CD4-positive, alpha-beta T cell treated with Interleukin-2 at 100 ng/mL for 4 hours (primary cell): ENCODE measurements around the gene VPS13D.
"Not testable (repeated sequence)": the region's sequence is repeated elsewhere in the genome, so short reads cannot be mapped to it uniquely, and the experiment has no call there.

Experiments used
- DNase-seq: peaks from one replicate; pipeline ENCODE4 v3.0.0-alpha.2; 2020; ENCODE audit warnings: low spot score

The VPS13D gene

DNA sequence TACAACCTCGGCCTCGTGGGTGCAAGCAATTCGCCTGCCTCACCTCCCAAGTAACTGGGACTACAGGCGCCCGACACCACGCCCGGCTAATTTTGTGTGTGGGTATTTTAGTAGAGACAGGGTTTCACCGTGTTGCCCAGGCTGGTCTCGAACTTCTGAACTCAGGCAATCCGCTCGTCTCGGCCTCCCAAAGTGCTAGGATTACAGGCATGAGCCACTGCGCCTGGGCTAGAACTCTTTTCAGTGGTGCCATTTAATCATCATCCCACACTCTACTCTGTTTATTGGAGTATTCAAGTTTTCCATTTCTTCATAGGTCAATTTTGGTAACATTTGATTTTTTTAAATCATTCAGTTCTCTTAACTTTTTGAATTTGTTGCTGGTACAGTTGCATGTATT is 286.9 kb downstream of the VPS13D start:
- no peak for DNase-seq

- DNase-seq, result no peak
These were observed 289.3 kb downstream of the VPS13D start for GRCh38 chr1:12518931-12519692.

GRCh38 chr1:12519693-12520364 is 290.0 kb downstream of the VPS13D start:
- no peak for DNase-seq

GRCh38 chr1:12521096-12521495 is 291.3 kb downstream of the VPS13D start:
- DNase-seq, result no peak

- DNase-seq, result not testable (repeated sequence)
These were observed 292.9 kb downstream of the VPS13D start for GRCh38 chr1:12522780-12523179.

GRCh38 chr1:12524266-12524665 is 294.4 kb downstream of the VPS13D start:
- DNase-seq, result no peak

- DNase-seq, result no peak
These were observed 295.7 kb downstream of the VPS13D start for GRCh38 chr1:12525311-12526181.

DNA sequence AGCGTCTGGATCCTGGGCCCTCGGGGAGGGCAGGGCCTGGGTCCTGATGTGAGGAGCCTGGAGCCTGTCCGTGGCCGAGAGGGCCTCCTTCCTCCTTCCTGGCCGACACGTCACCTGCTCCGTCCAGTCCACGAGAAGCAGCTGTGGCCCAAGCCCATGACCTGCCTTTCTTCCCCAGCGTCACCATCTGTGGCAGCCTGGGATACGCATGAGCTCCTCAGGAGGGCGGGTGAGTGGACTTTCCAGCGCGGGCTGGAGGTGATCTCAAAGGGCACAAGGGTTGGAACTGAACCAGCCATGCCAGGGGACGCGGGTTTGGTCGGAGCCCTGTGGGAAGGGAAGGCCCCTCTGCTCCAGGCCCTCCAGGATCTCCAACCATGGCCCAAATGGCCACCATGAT is 297.7 kb downstream of the VPS13D start:
- no peak for DNase-seq

GRCh38 chr1:12528021-12528852 is 298.4 kb downstream of the VPS13D start:
- DNase-seq, result no peak

GRCh38 chr1:12529640-12530174 is 299.9 kb downstream of the VPS13D start:
- DNase-seq, result no peak

DNA sequence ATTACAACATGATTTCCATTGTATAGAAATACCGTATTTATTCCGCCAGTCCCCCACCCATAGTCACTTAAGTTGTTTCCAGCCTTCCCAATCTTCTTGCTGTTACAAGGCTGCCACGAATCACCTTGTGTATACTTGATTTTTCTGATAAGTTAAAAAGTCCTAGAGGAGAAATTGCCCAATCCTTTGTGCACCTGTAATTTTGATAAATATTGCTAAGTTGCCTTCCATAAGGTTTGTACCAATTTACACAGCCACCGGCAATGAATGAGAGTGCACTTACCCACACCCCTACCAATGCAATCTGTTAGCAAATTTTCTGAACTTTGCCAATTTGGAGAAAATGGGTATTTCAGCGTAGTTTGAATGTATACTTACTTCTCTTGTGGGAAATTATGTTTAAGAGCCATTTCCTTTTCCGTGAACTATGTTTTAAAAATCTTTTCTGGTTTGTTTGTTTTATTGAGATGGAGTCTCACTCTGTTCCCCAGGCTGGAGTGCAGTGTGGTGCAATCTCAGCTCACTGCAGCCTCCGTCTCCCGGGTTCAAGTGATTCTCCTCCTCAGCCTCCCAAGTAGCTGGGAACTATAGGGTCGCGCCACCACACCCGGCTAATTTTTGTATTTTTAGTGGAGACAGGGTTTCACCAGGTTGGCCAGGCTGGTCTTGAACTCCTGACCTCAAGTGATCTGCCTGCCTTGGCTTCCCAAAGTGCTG is 300.8 kb downstream of the VPS13D start:
- DNase-seq, result no peak

- DNase-seq, result no peak
These were observed 301.3 kb downstream of the VPS13D start for GRCh38 chr1:12531179-12531499.

DNA sequence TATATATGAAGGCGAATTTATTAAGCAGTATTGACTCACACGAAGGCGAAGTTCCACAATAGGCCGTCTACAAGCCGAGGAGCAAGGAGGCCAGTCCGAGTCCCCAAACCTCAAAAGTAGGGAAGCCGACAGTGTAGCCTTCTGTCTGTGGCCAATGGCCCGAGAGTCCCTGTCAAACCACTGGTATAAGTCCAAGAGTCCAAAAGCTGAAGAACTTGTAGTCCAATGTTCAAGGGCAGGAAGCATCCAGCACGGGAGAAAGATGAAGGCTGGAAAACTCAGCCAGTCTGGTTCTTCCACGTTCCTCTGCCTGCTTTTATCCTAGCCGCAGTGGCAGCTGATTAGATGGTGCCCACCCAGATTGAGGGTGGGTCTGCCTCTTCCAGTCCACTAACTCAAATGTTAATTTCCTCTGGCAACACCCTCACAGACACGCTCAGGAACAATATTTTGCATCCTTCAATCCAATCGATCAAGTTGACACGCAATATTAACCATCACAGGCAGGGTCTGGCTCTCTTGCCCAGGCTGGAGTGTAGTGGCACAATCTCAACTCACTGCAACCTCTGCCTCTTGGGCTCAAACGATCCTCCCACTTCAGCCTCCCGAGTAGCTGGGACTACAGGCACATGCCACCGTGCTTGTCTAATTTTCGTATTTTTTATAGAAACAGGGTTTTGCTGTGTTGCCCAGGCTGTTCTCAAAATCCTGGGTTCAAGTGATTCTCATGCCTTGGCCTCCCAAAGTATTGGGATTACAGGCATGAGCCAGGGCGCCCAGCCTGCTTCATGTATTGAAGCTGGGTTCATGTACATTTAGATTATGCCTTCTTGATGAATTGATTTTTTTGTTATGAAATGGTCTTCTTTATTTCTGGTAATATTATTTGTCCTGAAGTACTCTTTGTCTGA is 302.8 kb downstream of the VPS13D start:
- DNase-seq, result no peak

- no peak for DNase-seq
These were observed 306.3 kb downstream of the VPS13D start for GRCh38 chr1:12536023-12536639.

- no peak for DNase-seq
These were observed 307.5 kb downstream of the VPS13D start for GRCh38 chr1:12537294-12537693.

DNA sequence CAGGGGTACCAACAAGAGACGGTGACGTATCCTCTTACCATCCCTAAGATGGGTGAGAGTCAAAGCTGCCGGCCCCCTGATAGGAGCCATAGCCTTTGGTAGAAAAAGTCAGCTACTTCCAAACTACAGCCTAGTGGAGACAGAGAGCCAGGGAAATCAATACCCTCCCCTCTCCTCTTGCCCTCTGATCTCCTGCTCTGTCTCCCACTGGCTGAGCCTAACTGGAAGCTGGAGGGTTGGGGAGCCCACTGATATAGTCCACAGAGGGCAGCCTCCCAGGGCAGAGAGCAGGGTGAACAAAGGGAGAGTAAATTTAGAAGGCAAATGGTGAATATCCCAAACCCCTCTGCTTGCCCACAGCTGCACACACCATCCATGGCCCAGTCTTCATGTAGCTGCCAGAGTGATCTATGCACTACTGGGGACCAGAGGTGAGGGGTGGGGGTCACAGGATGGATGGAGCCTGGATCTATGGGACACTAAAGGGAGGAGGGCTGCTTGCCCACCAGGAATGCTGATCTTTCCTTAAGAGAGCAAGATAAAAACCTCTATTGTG is 308.2 kb downstream of the VPS13D start:
- no peak for DNase-seq

DNA sequence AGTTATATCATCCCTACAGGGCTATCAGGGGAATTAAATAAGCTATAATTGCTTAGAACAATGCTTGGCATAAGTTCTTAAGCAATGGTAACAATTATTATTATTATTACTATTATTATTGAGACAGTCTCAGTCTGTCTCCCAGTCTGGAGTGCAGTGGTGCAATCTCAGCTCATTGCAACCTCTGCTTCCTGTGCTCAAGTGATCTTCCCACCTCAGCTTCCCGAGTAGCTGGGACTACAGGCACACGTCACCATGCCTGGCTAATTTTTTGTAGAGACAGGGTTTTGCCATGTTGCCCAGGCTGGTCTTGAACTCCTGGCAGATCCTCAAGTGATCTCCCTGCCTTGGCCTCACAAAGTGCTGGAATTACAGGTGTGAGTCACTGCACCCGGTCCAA is 308.7 kb downstream of the VPS13D start:
- not testable (repeated sequence) for DNase-seq

DNA sequence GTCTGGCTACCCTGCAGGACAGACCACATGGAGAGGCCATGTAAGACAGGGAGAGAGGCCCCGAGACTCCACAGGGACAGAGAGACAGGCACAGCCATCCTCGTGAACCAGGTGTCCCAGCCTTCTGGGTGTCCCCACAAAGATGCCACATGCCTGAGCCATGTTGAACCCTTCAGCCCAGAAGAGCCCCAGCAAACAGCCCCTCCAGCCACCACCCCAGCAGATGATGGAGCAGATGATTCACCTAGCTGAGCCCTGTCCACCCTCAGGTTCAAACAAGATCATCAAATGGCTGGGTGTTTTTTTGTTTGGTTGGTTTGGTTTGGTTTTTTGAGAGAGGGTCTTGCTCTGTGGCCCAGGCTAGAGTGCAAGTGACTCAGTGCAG is 309.5 kb downstream of the VPS13D start:
- no peak for DNase-seq
